HFF-Myc (cell line): ENCODE results near the gene FAM229A.

Experiments used
- DNase-seq: peaks from one replicate; pipeline ENCODE4 v3.0.0-alpha.2; 2011; ENCODE audit warnings: low read depth; ENCODE audit errors: extremely low read depth
- H3K4me3 ChIP-seq: replicated peaks from 2 replicates; pipeline ENCODE4 v1.5.1; 2011; ENCODE audit warnings: low read depth, mild to moderate bottlenecking, control low read depth, low read length
- CTCF ChIP-seq: IDR thresholded peaks from 2 replicates; pipeline ENCODE4 v1.5.1; 2012; ENCODE audit warnings: mild to moderate bottlenecking, low read depth, low read length, control low read depth; ENCODE audit errors: missing control alignments

FAM229A gene

GRCh38 chr1:32392325-32392724 lies 30.0 kb upstream of the FAM229A start:
- H3K4me3 ChIP-seq = no peak overlapping the region
- no peak for TF ChIP-seq CTCF
- no peak for DNase-seq

GRCh38 chr1:32390904-32391870 lies 28.9 kb upstream of the FAM229A start:
- no peak overlapping the region for H3K4me3 ChIP-seq
- DNase-seq = no peak
- TF ChIP-seq CTCF = no peak

DNA sequence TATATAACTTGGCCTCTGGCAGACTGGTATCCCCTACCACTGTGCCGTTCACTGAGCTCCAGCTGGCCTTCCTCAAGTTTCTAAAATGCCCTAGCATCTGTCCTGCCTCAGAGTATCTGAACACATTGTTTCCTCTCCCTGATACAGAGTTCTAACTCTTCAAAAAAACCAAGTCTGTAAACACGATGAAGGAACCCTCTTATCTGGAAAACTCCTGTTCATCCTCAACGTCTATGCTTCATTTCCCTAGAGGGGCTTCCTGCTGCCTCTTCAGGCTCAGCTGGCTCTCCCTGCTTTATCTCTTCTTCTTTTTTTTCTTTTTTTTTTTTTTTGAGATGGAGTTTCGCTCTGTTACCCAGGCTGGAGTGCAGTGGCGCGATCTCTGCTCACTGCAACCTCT lies 26.4 kb upstream of the FAM229A start:
- DNase-seq = no peak
- no peak overlapping the region for H3K4me3 ChIP-seq
- no peak for TF ChIP-seq CTCF

- no peak for DNase-seq
- no peak for TF ChIP-seq CTCF
- H3K4me3 ChIP-seq = no peak overlapping the region
Observed at GRCh38 chr1:32386676-32387392, 24.5 kb upstream of the FAM229A start.

DNA sequence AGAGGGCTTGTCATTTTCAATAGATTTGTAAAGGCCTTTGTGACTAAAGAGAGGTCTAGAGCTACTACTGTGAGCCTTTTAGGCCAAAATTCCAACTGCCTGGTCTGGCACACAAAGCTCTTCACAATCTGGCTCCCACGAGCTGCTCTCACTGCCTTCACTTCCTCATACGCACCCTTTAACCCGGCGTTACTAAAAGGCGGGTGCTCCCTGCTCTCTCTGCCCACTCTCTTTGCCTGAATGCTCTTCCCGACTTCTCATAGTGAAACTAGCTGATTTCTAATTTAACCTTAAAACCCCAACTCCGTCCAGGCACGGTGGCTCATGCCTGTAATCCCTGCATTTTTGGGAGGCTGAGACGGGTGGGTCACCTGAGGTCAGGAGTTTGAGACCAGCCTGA lies 17.8 kb upstream of the FAM229A start:
- H3K4me3 ChIP-seq = no peak overlapping the region
- no peak for DNase-seq
- no peak for TF ChIP-seq CTCF

DNA sequence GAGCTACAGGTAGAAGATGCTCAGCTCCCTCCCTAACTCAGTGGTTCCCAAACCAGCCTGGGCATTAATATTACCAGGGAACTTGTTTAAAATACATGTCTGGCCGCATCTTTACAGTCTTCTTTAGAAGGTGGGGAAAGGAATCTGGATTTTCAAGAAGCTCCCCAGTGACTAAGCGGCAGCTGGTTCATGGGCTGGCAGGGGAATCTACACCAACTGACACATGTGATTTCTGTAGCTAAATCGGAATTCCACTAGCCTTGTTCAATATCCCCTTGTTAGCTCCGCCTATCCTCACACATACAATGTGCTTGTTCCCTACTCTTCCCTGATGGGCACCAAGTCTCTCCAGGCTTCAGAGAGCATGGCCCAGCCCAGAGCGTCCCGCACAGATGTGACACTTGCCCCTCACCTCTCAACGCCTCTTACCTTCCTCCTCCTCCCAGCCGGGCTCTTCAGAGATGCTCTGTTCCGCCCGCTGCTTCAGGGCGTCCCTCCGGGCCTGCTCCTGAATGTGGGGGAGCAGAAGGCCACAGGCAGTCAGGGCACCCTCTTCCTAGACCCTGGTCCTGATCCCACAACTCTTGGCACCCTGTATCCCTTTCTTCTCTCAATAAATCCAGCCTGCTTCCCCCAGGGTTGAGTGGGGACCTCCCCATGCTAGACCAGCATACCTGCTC lies 15.4 kb upstream of the FAM229A start:
- no peak for TF ChIP-seq CTCF
- no peak for DNase-seq
- no peak overlapping the region for H3K4me3 ChIP-seq
